GOT3 (cell line): ENCODE results near the gene BPTF.
"Not testable (repeated sequence)": the region's sequence is repeated elsewhere in the genome, so short reads cannot be mapped to it uniquely, and the experiment has no call there.

ENCODE experiments used
- DNase-seq: peaks from one replicate; lab custom pipeline; 2025; ENCODE audit warnings: mixed read lengths; lab: John Stamatoyannopoulos, UW

Gene BPTF

GRCh38 chr17:67963145-67963572 lies 137.9 kb downstream of the BPTF start:
- DNase-seq, result not testable (repeated sequence)

- no peak for DNase-seq
Observed at GRCh38 chr17:67970783-67971182, 145.5 kb downstream of the BPTF start.

GRCh38 chr17:67974185-67974584 lies 148.9 kb downstream of the BPTF start:
- DNase-seq, result no peak

GRCh38 chr17:67974598-67975066 lies 149.3 kb downstream of the BPTF start:
- no peak for DNase-seq

GRCh38 chr17:67976306-67976705 lies 151.0 kb downstream of the BPTF start:
- DNase-seq, result not testable (repeated sequence)

GRCh38 chr17:67980456-67980855 lies 155.2 kb downstream of the BPTF start:
- DNase-seq, result no peak

- DNase-seq, result not testable (repeated sequence)
Observed at GRCh38 chr17:67980883-67981282, 155.6 kb downstream of the BPTF start.

- no peak for DNase-seq
Observed at GRCh38 chr17:67982034-67982640, 156.8 kb downstream of the BPTF start.

- DNase-seq, result no peak
Observed at GRCh38 chr17:67982686-67983382, 157.5 kb downstream of the BPTF start.

GRCh38 chr17:67983383-67983688 lies 158.0 kb downstream of the BPTF start:
- DNase-seq, result no peak

- DNase-seq, result no peak
Observed at GRCh38 chr17:67990909-67991308, 165.6 kb downstream of the BPTF start.

- no peak for DNase-seq
Observed at GRCh38 chr17:67992548-67993152, 167.3 kb downstream of the BPTF start.

GRCh38 chr17:67993153-67993997 lies 168.1 kb downstream of the BPTF start:
- DNase-seq, result peak; percentile 74

GRCh38 chr17:67993998-67994361 lies 168.7 kb downstream of the BPTF start:
- no peak for DNase-seq

- peak; percentile 5 for DNase-seq
Observed at GRCh38 chr17:67994817-67995569, 169.7 kb downstream of the BPTF start.

- DNase-seq, result no peak
Observed at GRCh38 chr17:67995570-67996263, 170.4 kb downstream of the BPTF start.

- DNase-seq, result not testable (repeated sequence)
Observed at GRCh38 chr17:67996301-67997171, 171.2 kb downstream of the BPTF start, which contains the start of gene C17orf58. TSS of gene C17orf58 (minus strand) at chr17:67996469. CDS start at chr17:67996198, 271 bp downstream.

- no peak for DNase-seq
Observed at GRCh38 chr17:67998466-67998865, 173.2 kb downstream of the BPTF start.

- no peak for DNase-seq
Observed at GRCh38 chr17:67999291-67999911, 174.1 kb downstream of the BPTF start.
